Measurements from ENCODE around the gene DUOX2. TPM values are rescaled to one million over a fixed set of nuclear protein-coding genes. Genes with fewer than 3 reads are reported as not detected.
"Not testable (repeated sequence)": the region's sequence is repeated elsewhere in the genome, so short reads cannot be mapped to it uniquely, and the experiment has no call there.

Gene DUOX2
- total RNA-seq, 3 donors from 2014 or later (not counting 1 experiment from before 2014, with no cell fraction given) = 2.5 TPM; not detected in 2

GRCh38 chr15:45138814-45139765 lies 25.1 kb upstream of the DUOX2 start:
- H3K9me3 ChIP-seq (ENCODE audit: control insufficient read depth, insufficient read depth, low read length) = no peaks in the 10 kb centered on the region
- H3K9me3 Mint-ChIP-seq = no peaks in the 10 kb centered on the region
- no peak for ATAC-seq
- peaks cover 8% of the 10 kb centered on the region for H3K4me1 ChIP-seq (ENCODE audit: control insufficient read depth, insufficient read depth, low read length)
- H3K27ac Mint-ChIP-seq = no peak overlapping the region
- intact Hi-C loops (cut with micrococcal nuclease) = no loop called here
- peaks cover 0 to 17% of the 10 kb centered on the region in 2 donors for H3K4me1 Mint-ChIP-seq
- H3K27me3 Mint-ChIP-seq (ENCODE audit: low read depth in 2 of 2) = peaks cover 16 to 18% of the 10 kb centered on the region in 2 donors
- 89% methylated on average over 10 of the region's 12 CpGs for WGBS (ENCODE audit: insufficient coverage)
- H3K36me3 Mint-ChIP-seq = no peaks in the 10 kb centered on the region
- peaks cover 18% of the 10 kb centered on the region for H3K27me3 ChIP-seq (ENCODE audit: control insufficient read depth, insufficient read depth, low read length)
- DNase-seq = no peak
- no peaks in the 10 kb centered on the region for H3K36me3 ChIP-seq (ENCODE audit: control insufficient read depth, insufficient read depth, low read length)
- no peak for TF ChIP-seq CTCF (IDR thresholded peaks at IDR 0.05)
- H3K27ac ChIP-seq (ENCODE audit: low read length) = no peak overlapping the region
- H3K4me3 ChIP-seq (ENCODE audit: low read length) = no peak overlapping the region
- no peak overlapping the region for H3K4me3 Mint-ChIP-seq

GRCh38 chr15:45137703-45138102 lies 23.7 kb upstream of the DUOX2 start:
- Histone ChIP-seq H3K9me3 (ENCODE audit: control insufficient read depth, insufficient read depth, low read length) (no peaks in the 10 kb centered on the region), H3K4me3 (ENCODE audit: low read length) (no peak overlapping the region), H3K36me3 (ENCODE audit: control insufficient read depth, insufficient read depth, low read length) (no peaks in the 10 kb centered on the region), H3K27ac (ENCODE audit: low read length) (no peak overlapping the region), H3K4me1 (ENCODE audit: control insufficient read depth, insufficient read depth, low read length) (peaks cover 8% of the 10 kb centered on the region), H3K27me3 (ENCODE audit: control insufficient read depth, insufficient read depth, low read length) (peaks cover 19% of the 10 kb centered on the region)
- Mint-ChIP-seq H3K27me3 (ENCODE audit: low read depth in 2 of 2) (peaks cover 30 to 31% of the 10 kb centered on the region in 2 donors), H3K9me3 (no peaks in the 10 kb centered on the region), H3K36me3 (no peaks in the 10 kb centered on the region), H3K27ac (no peak overlapping the region), H3K4me3 (no peak overlapping the region), H3K4me1 (peaks cover 0 to 18% of the 10 kb centered on the region in 2 donors)
- intact Hi-C loops (cut with micrococcal nuclease) = no loop called here
- 89% methylated on average over 8 of the region's 8 CpGs for WGBS (ENCODE audit: insufficient coverage)
- no peak for TF ChIP-seq CTCF (IDR thresholded peaks at IDR 0.05)
- no peak for ATAC-seq
- no peak for DNase-seq

GRCh38 chr15:45136378-45136764 lies 22.4 kb upstream of the DUOX2 start:
- Histone ChIP-seq H3K27me3 (ENCODE audit: control insufficient read depth, insufficient read depth, low read length) (peaks cover 20% of the 10 kb centered on the region), H3K4me1 (ENCODE audit: control insufficient read depth, insufficient read depth, low read length) (peaks cover 8% of the 10 kb centered on the region), H3K4me3 (ENCODE audit: low read length) (no peak overlapping the region), H3K27ac (ENCODE audit: low read length) (no peak overlapping the region), H3K36me3 (ENCODE audit: control insufficient read depth, insufficient read depth, low read length) (no peaks in the 10 kb centered on the region), H3K9me3 (ENCODE audit: control insufficient read depth, insufficient read depth, low read length) (no peaks in the 10 kb centered on the region)
- Mint-ChIP-seq H3K9me3 (no peaks in the 10 kb centered on the region), H3K36me3 (no peaks in the 10 kb centered on the region), H3K27ac (no peak overlapping the region), H3K27me3 (ENCODE audit: low read depth in 2 of 2) (peaks cover 37 to 43% of the 10 kb centered on the region in 2 donors), H3K4me1 (peaks cover 0 to 18% of the 10 kb centered on the region in 2 donors), H3K4me3 (peak overlapping the region; percentile 37)
- 15% methylated on average over 8 of the region's 10 CpGs for WGBS (ENCODE audit: insufficient coverage)
- no peak for ATAC-seq
- DNase-seq = peak in 1 of 2 donors; percentile 50
- no peak for TF ChIP-seq CTCF (IDR thresholded peaks at IDR 0.05)
- intact Hi-C loops (cut with micrococcal nuclease) = no loop called here

GRCh38 chr15:45135705-45136377 lies 21.9 kb upstream of the DUOX2 start:
- not testable (repeated sequence) for H3K27ac ChIP-seq (ENCODE audit: low read length)

More at GRCh38 chr15:45135705-45136377, 21.9 kb upstream of the DUOX2 start:
- DNase-seq; H3K9me3 ChIP-seq (ENCODE audit: control insufficient read depth, insufficient read depth, low read length); intact Hi-C loops (cut with micrococcal nuclease); H3K36me3 Mint-ChIP-seq; H3K4me1 ChIP-seq (ENCODE audit: control insufficient read depth, insufficient read depth, low read length); H3K27ac Mint-ChIP-seq; H3K36me3 ChIP-seq (ENCODE audit: control insufficient read depth, insufficient read depth, low read length); H3K9me3 Mint-ChIP-seq; H3K4me3 ChIP-seq (ENCODE audit: low read length): not testable (repeated sequence)
- peaks cover 0 to 18% of the 10 kb centered on the region in 2 donors for H3K4me1 Mint-ChIP-seq
- peak in 1 of 3 donors; percentile 13 for ATAC-seq
- peaks cover 42 to 48% of the 10 kb centered on the region in 2 donors for H3K27me3 Mint-ChIP-seq (ENCODE audit: low read depth in 2 of 2)
- peaks cover 23% of the 10 kb centered on the region for H3K27me3 ChIP-seq (ENCODE audit: control insufficient read depth, insufficient read depth, low read length)
- 23% methylated on average over 2 of the region's 37 CpGs for WGBS (ENCODE audit: insufficient coverage)
- peak overlapping the region; percentile 37 for H3K4me3 Mint-ChIP-seq
